Putamen (tissue), 1 donor: Measurements from ENCODE around the gene OR10A5.
A peak's percentile ranks its signal among the peaks of the same experiment; 100 is the strongest.
"Not testable (repeated sequence)": the region's sequence is repeated elsewhere in the genome, so short reads cannot be mapped to it uniquely, and the experiment has no call there.

Experiments used
- DNase-seq: peaks from one replicate; pipeline ENCODE4 v3.0.0-alpha.2; 2016; ENCODE audit warnings: low spot score

OR10A5 gene, protein sequence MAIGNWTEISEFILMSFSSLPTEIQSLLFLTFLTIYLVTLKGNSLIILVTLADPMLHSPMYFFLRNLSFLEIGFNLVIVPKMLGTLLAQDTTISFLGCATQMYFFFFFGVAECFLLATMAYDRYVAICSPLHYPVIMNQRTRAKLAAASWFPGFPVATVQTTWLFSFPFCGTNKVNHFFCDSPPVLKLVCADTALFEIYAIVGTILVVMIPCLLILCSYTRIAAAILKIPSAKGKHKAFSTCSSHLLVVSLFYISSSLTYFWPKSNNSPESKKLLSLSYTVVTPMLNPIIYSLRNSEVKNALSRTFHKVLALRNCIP

DNA sequence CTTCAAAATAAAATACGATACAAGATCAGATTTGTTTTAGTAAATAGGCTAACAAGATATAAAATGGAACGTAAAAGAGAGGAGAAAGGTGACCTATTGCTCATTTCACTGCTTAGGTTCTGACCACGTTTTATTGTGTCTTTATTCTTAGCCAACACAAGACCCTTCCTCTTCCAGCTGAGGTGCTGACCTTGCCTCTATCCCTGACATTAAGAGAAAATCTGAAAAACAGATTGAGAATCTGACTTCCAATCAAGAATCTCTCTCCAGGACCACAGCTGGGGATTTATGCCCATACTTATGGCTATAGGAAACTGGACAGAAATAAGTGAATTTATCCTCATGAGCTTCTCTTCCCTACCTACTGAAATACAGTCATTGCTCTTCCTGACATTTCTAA is at the start of gene OR10A5:
Gene OR10A5, plus strand, starts transcription at position 301 of the 400 bp plus-strand sequence. Its CDS starts 0 bp downstream, at position 301.
- DNase-seq = no peak

DNA sequence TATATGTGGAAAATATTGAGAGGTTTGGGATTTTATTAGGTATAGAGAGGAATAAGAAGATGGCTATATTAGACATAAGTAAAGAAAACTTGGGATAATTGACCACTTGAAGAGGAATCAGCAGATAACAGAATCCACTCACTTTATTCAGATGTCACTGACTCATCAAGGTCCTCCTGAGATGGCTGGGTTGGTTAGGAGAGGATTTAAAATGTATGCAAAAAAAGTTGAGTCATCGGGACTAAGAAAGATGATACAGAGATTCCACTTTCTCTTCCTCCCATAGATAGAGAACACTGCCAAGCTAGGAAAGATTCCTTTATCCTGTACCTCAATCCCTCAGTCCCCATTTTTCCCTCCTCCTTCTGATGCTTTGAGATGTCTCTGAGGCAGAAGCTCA is 46.1 kb upstream of the OR10A5 start, which contains the start of gene OR6A2:
Gene OR6A2, minus strand, starts transcription at position 288 of the 400 bp plus-strand sequence. CDS start 3,981 bp downstream, outside the sequence.
- no peak for DNase-seq

DNA sequence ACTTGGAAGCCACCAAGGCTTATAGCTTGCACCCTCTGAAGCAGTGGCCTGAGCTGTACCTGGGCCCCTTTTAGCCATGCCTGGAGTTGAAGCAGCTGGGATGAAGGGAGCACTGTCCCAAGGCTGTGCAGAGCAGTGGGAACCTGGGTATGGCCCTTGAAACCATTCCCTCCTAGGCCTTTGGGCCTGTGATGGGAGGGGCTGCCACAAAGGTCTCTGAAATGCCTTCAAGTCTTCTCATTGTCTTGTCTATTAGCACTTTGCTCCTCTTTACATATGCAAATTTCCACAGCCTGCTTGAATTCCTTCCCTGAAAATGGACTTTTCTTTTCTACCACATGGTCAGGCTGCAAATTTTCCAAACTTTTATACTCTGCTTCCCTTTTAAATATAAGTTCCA is 44.4 kb upstream of the OR10A5 start:
- not testable (repeated sequence) for DNase-seq

DNA sequence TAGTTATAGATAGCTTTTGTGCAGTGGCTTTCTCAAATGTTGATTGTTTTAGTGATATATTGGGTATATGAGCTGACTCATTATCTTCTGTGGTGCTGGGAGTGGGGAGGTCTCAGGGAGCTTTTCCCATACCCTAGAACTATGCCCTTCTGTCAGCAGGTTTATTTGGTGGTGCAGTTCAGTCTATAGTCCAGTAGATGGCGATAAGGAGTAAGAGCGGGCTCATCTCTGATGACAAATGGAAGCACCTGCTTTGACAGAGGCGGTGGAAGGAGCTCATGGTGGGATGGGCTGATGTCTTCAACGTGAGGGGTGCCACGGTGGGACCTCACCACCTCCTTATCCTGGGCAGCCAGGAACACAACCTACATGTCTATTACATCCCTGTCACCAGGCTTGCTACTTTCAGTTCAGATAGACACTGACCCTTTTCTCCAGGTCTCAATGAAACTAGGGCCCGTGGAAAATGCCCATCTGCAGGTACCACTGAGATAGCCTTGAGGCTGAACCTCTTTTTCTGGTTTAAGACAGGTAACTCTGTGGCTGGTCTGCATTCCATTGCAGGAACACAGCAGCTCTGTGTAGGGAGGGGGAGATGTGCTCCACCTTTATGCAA is 33.0 kb upstream of the OR10A5 start:
- no peak for DNase-seq

DNA sequence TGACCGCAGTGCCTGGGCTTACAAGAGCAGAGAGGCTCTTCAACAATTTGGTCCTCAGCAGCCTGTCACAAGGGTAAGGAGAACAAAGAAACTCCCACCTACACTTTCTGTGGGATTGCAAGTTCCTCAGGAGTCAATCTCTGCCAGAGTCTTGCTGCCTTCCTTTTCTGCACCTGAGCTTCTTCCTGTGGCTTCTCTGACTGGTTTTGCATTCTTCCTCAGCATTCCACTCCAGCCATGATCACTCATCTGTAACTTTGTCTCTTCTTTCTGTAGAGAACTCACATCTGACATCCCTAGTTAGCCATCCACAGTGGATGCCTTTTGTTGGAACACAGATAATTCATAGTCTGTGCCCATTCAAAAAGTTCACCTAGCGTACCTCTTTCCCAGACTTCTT is 31.8 kb upstream of the OR10A5 start:
- no peak for DNase-seq

DNA sequence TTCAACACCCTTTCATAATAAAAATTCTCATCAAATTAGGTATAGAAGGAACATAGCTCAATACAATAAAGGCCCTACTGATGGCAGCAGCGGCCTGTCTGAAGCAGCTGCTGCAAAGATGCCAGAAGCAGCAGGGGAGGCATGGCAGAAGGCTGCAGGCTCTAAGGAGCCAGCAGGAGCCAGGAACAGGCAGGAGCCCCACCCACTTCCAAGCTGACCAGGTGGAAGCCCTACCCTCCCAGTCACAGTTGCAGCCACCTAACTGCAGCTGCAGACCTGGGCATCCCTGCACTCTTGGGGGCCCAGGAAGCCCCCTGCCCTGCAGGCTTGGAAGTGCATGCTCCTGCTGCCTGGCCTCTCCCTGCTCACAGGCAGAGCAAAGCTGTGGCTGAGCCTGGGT is 27.8 kb upstream of the OR10A5 start:
- no peak for DNase-seq

DNA sequence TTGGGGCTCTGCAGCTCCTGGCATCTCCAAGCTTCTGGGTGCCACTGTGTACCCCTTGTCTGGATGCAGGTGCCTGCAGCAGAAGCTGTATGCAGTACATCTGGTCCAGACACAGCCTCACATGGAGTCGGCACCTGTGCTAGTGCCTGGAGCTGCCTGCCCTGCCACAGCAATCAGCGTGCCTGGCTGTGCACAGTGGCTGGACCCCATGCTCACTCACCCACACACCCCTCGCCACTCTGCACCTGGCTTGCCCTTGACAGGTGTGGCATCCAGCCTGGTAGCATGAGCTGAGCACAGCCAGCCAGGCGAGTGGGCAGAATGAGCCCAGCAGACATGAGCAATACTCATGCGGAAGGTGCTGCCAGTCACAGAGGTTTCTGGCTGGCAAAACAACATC is 26.5 kb upstream of the OR10A5 start:
- DNase-seq = no peak

DNA sequence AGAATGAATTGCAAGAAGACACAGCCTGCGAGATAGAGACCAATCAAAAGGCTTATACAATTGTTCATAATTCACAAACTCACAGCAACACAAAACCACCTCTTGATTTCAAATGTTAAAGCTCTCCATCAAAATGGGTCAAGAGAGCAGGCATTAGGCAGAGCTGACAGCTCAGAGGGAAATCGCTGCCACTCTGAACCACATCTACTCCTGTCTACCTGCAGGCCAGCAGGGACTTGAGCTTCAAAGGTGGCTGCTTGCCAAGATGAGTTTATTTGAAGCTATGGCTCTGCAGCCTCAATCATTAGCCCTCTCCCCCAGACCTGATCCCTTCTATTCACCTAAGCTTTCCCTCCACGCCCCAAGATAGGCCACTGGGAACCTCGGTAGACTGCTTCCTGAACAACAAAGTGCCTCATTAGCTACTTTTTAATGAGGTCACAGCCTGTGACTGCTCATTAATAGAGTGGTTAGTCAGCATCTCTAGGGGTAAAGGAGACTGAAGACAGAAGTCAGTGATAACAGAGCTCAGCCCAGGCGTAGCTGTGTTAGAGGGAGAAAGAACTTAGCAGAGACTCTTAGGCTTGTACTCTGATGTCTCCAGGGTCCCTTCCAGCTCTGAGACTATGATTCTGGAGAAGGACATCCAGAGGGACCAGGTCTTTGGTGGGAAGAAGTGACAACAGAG is 21.2 kb upstream of the OR10A5 start:
- no peak for DNase-seq

DNA sequence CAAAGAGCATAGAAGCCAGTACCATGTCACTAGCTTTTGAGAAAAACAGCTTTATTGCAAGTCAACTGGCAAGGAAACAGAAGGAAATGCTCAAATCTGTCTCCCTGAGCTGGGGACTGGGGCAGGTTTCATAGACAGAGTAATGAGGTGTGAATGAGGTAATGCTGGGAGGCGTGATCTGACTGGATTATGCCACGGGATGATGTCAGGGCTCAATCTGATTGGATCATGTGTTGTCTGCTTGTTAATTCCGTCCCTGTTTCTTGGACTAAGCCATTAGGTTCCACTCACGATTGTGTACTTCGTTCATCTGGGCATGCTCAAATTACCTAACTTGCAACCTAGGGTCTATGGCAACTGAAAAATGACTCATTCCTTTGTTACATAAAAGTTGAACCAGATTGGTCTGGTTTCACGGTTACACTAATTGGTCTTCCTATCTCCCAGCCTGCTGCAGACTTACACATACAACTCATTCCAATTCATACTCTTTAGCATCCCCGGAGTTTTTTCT is 20.2 kb upstream of the OR10A5 start:
- no peak for DNase-seq

DNA sequence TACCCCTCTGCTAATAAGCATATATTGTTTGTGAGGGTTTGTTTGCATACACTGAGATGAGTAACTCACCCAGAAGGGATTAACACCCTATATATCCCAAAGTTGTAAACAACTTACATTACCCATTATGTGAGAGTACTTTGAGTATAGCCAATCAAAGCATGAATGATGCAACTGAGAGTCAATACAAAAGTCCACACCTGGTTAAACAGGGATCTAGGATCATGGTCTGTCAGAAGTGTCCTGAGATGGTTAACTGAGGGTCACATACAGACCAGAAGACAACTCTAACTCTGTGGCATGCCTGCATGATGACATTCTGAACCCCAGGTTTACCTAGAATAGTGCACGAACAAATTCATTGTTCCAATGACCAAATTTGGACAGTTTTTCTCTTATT is 17.4 kb upstream of the OR10A5 start:
- no peak for DNase-seq

DNA sequence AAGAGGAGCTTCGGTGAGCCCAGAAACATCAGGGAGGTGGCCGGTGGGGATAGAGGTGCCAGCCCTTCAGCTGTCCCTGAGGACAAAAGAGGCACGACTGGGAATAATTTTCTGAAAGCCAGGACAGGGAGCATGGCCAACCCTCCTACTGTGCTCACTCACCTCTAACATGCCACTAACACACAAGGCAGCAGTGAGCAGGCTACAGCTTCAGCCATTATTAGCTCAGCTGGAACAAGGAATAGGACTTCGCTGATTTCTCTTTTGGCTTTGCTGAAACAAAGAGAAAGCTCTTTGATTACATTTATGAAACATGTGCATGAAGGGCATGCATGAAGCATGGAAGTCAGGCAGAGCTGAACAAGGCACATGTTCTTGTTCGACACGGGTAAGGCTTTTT is 12.1 kb upstream of the OR10A5 start:
- DNase-seq = no peak

DNA sequence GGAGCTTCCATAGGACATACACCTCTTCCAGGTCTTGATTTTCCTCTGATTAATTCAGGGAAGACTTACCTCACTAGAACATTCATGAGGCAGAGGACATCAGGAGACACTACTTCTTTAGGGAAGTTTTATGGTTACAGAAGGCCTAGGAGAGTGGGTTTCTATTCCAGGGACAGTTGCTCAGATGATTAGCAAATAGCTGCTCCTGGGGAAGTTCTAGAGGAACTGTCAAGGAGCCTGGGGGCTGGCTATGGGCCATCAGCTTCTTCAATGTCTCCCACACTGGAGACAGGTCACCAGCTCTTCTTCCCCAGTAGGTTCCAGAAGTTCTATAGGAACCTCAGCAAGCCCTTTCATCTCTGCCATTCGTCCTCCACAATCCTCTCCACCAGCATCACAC is 11.5 kb upstream of the OR10A5 start:
- no peak for DNase-seq

DNA sequence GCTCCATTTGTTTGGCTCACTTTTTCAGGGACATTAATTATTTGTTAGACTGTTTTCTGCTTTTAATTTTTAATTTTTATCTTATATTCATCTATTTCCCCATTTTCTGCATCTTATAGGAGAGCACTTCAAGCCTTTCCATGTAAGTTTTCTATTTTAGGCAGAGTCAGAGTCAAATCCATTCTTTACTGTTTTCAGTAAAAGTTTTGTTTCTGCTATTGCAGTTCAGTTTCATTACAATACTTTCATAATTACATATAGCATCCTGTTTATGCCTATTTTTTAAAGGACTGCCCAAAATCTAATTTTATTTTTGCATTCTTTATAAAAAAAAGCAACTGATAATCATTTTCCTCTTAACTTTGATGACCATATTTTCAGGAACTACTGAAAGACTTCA is 3.8 kb upstream of the OR10A5 start:
- DNase-seq = no peak

DNA sequence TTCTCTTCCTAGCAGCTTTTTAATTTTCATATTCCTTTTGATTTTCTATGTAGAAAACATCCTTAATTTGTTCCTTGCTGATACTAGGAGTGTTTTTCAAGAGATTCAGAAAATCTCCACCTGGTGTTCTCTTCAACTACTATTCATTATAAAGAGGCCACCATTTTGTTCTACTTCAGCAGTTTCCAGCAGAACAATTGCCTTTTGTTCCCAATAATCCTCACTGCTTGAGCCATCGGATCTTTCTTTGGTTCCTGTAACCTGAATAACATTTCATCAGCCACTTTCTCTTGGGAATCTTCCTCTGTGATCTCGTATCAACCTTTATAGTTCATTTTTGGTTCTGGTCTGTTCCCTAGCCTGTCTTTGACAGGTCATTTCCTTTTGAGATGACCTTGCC is 1.8 kb upstream of the OR10A5 start:
- no peak for DNase-seq

DNA sequence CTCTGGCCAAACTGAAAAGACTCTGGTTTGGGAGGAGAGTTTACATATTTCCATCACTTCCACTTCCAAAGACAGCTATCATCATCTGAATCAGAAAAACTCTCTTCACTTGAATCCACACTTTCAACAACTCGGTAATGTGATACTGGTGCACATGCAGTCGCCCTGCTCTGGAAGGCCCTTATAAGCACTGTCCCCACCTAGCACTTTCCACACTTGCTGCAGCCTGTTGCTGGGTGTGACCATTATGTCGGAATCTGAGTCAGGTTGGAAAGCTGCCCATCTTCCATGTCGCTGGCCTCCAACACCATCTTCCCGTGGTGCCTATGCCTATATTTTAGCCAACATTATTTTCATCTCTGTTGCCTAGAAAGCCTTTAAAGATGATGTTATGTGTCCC is 1.1 kb upstream of the OR10A5 start:
- DNase-seq = no peak

DNA sequence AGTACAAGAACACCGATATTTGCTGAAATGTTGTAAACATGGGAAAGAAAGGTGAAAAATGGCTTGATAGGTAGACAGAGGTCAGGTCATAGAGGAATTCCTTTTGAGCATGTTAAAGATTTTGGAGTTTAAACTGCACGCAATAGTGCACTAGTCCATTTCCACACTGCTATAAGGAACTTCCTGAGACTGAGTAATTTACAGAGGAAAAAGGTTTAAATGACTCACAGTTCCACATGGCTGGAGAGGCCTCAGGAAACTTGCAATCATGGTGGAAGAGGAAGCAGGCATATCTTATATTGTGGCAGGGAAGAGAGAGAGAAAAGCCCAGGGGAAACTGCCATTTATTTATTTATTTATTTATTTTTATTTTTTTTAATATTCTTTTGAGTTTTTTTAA is 5.0 kb downstream of the OR10A5 start:
- DNase-seq = no peak

DNA sequence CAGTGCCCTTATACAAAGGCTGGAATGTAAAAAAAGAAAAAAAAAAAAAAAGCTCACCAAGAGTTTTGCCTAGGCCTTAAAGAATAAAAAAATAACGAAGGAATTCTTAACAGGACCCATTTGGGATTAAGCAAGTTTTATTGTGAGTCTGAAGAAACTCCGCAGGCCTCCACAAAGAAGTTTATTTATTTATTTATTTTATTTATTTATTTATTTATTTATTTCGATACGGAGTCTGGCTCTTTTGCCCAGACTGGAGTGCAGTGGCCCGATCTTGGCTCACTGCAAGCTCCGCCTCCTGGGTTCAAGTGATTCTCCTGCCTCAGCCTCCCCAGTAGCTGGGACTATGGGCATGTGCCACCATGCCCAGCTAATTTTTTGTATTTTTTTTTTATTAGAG is 9.3 kb downstream of the OR10A5 start:
- not testable (repeated sequence) for DNase-seq

DNA sequence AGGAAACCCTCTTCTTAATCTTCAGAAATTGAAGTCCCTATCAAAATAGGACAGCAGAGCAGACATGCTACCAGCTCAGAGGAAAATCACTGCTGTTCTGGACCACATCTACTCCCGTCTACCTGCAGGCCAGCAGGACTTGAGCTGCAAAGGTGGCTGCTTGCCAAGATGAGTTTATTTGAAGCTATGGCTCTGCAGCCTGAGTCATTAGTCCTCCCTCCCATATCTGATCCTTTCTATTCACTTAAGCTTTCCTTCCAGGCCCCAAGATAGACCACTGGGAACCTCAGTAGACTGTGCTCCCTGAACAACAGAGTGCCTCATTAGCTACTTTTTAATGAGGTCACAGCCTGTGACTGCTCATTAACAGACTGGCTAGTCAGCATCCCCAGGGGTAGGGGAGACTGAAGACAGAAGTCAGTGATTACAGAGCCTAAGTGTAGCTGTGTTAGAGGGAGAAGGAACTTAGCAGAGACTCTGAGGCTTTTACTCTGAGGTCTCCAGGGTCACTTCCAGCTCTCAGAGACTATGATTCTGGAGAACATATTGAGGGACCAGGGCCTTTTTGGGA is 10.6 kb downstream of the OR10A5 start:
- DNase-seq = no peak

DNA sequence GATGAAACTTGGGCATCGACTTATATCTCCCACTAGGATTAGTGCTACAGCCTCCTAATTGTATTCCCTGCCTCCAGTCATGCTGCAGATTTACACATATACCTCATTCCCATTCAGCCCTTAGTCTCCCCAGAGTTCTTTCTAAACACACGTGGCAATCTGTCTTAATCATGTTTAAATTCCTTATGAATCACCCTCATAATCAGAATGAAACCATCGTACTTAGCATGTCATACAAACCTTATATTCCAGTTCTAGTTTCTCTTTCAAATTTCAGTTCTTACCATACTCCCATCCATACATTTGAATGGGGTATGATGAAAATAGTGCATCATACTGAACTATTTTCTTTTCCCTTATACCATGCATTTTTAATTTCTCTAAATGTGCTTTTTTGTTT is 11.4 kb downstream of the OR10A5 start:
- no peak for DNase-seq

DNA sequence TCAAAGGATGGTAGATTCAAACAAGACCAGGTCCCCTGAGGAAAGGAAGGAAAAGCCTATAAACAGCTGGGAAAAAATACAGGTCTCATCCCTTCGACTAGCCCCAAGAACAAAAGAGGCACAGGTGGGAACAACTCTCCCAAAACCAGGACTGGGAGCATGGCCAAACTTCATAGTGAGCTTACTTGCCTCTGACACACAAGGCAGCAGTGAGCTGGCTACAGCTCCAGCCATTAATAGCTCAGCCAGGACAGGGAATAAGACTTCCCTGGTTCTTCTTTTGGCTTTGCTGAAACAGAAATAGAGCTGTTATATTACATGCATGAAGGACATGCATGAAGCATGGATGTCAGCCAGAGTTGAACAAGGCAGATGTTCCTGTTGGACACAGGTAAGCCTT is 17.5 kb downstream of the OR10A5 start, which contains the start of gene OR10A2:
Gene OR10A2, plus strand, starts transcription at position 97 of the 400 bp plus-strand sequence. CDS start 6,698 bp downstream, outside the sequence.
- no peak for DNase-seq

DNA sequence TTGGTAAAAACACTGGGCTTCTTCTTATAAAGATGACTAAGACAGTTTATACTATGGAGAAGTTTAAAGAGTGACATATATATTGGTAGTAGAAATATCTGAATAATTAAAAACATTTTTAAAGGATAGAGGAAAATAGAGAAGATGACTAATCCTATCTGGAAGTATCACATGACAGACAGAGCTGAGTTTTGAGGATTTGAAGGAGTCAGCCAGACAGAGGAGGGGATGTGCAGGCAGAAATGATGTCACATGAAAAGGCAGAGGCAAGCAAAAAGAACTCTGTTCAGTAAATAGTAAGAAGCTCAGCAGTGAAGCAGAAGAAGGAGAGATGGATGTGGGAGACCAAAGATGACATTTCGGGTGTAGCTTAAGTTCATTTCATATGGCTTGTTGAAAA is 19.0 kb downstream of the OR10A5 start:
- DNase-seq = peak; percentile 9

DNA sequence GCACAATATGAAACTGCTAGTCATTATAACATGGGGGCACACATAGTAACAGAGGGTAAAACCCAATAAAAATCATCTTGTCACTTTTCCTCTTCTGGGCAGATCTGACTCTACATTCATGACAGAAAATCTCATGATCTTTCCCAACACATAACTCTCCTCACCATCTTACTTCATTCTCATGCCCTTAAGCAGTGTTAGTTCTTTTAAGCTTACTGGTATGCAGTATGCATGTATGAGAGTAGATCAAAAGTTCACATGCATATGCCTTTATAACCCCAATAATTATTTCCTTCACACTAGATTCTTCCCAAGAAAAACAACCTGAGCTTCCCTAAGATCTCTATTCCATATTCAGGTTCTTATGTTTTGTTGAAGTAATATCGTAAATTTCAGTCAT is 25.8 kb downstream of the OR10A5 start:
- DNase-seq = no peak

DNA sequence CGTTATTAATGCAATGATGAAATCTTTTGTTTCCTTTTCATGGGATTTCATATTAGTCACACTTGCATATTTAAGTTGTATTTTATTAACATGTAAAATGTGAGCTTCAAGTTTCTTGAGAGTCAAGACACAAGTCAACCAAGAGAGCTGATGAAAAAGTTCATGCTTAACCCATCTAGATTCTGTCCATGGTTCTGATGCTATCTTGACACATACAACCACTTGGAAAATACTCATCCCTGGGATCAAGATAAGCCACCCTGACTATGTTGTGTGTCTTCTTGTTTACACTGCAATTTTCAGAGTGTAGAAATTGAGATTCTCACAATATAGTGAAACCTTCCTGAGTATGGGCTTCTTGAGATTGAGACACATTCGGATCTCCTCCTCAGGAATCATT is 30.3 kb downstream of the OR10A5 start:
- no peak for DNase-seq
